ENCODE data around the gene WDR31.

DNA sequence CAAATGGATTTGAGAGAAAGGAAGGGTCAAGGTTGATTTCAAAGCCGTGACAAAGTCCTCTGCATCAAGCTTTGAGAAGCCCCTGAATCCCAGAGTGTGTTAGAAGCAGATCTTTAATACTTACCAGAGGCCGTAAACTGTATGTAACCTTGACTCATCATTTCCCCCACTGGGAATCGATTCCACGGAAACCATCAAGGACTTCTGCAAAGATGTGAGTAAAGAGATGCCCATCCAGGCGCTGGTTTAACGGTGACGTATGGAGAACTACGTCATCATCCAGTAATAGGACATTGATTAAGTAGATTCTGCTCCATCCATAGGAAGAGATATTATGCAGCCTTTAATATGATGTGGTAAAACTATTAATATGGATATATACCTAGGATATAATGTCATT, 38.5 kb downstream of the WDR31 start:
- no peak for TF ChIP-seq POLR2A (IDR thresholded peaks at IDR 0.05; ENCODE audit: low read depth)
- TF ChIP-seq, protein P1, sequence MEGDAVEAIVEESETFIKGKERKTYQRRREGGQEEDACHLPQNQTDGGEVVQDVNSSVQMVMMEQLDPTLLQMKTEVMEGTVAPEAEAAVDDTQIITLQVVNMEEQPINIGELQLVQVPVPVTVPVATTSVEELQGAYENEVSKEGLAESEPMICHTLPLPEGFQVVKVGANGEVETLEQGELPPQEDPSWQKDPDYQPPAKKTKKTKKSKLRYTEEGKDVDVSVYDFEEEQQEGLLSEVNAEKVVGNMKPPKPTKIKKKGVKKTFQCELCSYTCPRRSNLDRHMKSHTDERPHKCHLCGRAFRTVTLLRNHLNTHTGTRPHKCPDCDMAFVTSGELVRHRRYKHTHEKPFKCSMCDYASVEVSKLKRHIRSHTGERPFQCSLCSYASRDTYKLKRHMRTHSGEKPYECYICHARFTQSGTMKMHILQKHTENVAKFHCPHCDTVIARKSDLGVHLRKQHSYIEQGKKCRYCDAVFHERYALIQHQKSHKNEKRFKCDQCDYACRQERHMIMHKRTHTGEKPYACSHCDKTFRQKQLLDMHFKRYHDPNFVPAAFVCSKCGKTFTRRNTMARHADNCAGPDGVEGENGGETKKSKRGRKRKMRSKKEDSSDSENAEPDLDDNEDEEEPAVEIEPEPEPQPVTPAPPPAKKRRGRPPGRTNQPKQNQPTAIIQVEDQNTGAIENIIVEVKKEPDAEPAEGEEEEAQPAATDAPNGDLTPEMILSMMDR (IDR thresholded peaks at IDR 0.05), result no peak
- TF ChIP-seq POLR2AphosphoS5 (IDR thresholded peaks at IDR 0.05), result no peak
